Gastrocnemius medialis (tissue), 4 donors: ENCODE data around the gene VSTM5.
"Not testable (repeated sequence)": the region's sequence is repeated elsewhere in the genome, so short reads cannot be mapped to it uniquely, and the experiment has no call there.

Source experiments
- POLR2A ChIP-seq, 2 donors: fragments of 450-650 bp; IDR thresholded peaks; one replicate each; pipeline ENCODE4 v1.6.1; 2017; ENCODE audit warnings: antibody characterized with exemption in 2 of 2, mild to moderate bottlenecking in 2 of 2, moderate library complexity in 2 of 2
- TF ChIP-seq, protein P1 (sequence below), 5 experiments: fragments of 450-650 bp in 3 of 5; fragments of 200-600 bp in 2 of 5; sonication (generic) in 2 of 5; IDR thresholded peaks in 4 of 5; conservative IDR thresholded peaks in 1 of 5; 1 replicate in 4 of 5; 2 replicates in 1 of 5; pipeline ENCODE4 v1.5.1; 2016 to 2019; ENCODE audit warnings: antibody characterized with exemption in 5 of 5, mild to moderate bottlenecking in 3 of 5, moderate library complexity in 3 of 5

DNA sequence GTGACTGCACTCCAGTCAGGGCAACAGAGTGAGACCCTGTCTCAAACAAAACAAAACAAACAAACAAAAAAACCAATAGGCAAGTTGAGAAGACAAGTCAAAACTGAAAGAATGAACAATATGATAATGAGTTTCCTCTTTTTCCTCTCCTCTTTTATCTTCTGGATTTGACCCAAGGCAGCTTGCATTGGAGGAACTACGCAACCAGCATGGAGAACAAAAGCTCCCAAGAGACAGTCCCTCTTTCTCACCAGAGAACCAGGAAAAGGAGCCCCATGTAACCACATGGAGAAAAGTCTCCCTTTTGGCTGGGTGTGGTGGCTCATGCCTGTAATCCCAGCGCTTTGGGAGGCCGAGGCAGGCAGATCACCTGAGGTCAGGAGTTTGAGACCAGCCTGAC lies 75.9 kb downstream of the VSTM5 start:
- TF ChIP-seq, protein P1, sequence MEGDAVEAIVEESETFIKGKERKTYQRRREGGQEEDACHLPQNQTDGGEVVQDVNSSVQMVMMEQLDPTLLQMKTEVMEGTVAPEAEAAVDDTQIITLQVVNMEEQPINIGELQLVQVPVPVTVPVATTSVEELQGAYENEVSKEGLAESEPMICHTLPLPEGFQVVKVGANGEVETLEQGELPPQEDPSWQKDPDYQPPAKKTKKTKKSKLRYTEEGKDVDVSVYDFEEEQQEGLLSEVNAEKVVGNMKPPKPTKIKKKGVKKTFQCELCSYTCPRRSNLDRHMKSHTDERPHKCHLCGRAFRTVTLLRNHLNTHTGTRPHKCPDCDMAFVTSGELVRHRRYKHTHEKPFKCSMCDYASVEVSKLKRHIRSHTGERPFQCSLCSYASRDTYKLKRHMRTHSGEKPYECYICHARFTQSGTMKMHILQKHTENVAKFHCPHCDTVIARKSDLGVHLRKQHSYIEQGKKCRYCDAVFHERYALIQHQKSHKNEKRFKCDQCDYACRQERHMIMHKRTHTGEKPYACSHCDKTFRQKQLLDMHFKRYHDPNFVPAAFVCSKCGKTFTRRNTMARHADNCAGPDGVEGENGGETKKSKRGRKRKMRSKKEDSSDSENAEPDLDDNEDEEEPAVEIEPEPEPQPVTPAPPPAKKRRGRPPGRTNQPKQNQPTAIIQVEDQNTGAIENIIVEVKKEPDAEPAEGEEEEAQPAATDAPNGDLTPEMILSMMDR (IDR thresholded peaks at IDR 0.05 in 4 of 5, conservative IDR thresholded peaks at IDR 0.05 in 1 of 5), result not testable (repeated sequence)
- not testable (repeated sequence) for TF ChIP-seq POLR2A (IDR thresholded peaks at IDR 0.05)
